GM12801 (cell line): ENCODE data around the gene CKMT1B.
"Not testable (repeated sequence)": the region's sequence is repeated elsewhere in the genome, so short reads cannot be mapped to it uniquely, and the experiment has no call there.

Experiments
- TF ChIP-seq, protein P1 (sequence below): IDR thresholded peaks from one replicate; pipeline ENCODE4 v1.5.1; 2011; ENCODE audit warnings: control low read depth; ENCODE audit not compliant: insufficient read length; ENCODE audit errors: extremely low read depth

Gene CKMT1B

DNA sequence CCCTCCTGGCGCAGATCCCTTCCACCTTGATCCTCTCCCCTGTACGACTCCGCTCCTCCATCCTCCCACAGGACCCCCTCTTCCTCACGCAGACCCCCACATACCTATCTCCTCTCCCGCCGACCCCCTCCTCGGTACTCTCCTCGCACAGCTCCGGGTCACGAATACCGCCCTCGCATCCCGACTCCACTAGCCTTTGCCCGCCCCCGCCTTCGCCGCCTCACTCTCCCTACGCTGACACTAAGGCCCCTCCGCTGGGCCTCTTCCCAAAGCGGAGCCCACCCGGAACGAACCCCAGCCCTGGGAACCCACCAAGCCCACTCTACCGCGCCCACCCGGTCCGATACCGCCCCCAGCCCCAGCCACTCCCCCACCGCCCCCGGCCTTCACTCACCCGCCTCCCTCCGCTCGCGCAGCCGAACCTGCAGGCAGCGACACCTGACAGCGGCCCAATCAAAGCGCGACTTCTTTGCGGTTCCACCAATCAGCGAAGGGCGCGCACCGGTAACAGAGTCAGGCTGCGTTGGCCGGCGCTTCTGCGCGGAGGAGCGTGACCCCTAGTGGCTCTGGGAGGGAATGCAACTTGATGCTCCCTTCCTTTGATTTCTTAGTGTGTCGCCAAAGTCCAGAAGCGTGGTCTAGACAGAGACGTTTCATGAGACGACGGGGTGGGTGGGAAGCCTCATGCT lies 3.9 kb upstream of the CKMT1B start, which contains the start of gene PPIP5K1:
PPIP5K1 (minus strand) TSS at position 431 of the 689 bp plus-strand sequence. CDS start 5,704 bp downstream, outside the sequence.
- TF ChIP-seq, protein P1, sequence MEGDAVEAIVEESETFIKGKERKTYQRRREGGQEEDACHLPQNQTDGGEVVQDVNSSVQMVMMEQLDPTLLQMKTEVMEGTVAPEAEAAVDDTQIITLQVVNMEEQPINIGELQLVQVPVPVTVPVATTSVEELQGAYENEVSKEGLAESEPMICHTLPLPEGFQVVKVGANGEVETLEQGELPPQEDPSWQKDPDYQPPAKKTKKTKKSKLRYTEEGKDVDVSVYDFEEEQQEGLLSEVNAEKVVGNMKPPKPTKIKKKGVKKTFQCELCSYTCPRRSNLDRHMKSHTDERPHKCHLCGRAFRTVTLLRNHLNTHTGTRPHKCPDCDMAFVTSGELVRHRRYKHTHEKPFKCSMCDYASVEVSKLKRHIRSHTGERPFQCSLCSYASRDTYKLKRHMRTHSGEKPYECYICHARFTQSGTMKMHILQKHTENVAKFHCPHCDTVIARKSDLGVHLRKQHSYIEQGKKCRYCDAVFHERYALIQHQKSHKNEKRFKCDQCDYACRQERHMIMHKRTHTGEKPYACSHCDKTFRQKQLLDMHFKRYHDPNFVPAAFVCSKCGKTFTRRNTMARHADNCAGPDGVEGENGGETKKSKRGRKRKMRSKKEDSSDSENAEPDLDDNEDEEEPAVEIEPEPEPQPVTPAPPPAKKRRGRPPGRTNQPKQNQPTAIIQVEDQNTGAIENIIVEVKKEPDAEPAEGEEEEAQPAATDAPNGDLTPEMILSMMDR = not testable (repeated sequence)

DNA sequence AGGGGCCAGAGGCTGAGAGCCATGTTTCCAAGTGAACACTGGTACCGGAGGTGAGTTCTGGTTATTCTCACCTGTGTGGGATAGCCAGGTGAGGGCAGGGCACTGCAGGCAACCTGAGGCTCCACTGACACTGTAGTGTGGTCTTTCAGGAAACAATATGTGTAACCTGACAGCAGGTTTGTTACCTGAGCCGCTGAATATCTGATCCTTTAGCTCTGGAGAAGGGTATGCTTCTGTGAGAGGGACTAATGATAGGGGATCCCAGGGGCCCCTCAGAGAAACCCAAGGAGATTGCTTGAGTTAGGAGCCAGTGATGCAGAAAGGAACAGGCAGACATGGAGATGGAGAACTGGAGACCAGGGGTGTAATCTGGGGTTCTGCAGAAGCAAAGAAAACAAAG lies 24.9 kb downstream of the CKMT1B start, which contains the start of gene STRC:
STRC (minus strand) TSS at position 101 of the 400 bp plus-strand sequence; CDS start at position 23, 78 bp downstream.
- TF ChIP-seq, protein P1 = not testable (repeated sequence)

DNA sequence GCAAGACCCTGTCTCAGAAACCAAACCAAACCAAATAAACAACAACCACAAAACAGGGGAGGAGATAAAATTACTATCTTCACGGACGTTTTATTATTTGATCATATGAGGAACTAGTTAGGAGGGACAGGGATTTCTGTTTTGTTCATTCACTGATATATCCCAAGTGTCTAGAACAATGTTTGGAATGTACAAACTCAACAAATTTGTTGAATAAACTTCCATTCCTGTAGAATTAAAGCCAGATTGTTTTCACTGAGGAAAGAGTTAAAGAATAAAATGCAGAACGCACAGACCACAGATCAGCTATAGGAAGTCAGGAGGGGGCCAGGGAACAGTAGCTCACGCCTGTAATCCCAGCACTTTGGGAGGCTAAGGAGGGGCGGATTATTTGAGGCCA lies 31.3 kb downstream of the CKMT1B start:
- TF ChIP-seq, protein P1 = no peak
